HepG2 (cell line): ENCODE measurements around the gene GALNT1. TPM values are rescaled to one million over a fixed set of nuclear protein-coding genes. Genes with fewer than 3 reads are reported as not detected.
A peak's percentile ranks its signal among the peaks of the same experiment; 100 is the strongest.

ENCODE experiments used
- CBX1 ChIP-seq: IDR thresholded peaks from one replicate; pipeline ENCODE4 v1.6.1; 2016; ENCODE audit warnings: antibody characterized with exemption, low read depth
- CREM ChIP-seq, 2 experiments: sonication (generic) in 1 of 2; formaldehyde crosslinking in 1 of 2; IDR thresholded peaks; 2 replicates each; pipeline versions ENCODE4 v1.4.0 to v1.6.1; 2016 to 2020; ENCODE audit warnings: antibody characterized with exemption in 1 of 2, mild to moderate bottlenecking in 1 of 2, missing genetic modification reagents in 1 of 2
- DNMT3B ChIP-seq: conservative IDR thresholded peaks from 2 replicates; pipeline ENCODE4 v1.6.1; 2016; ENCODE audit warnings: missing biosample characterization, control low read depth
- EP300 ChIP-seq, 3 experiments: sonication (generic) in 1 of 3; formaldehyde crosslinking in 1 of 3; IDR thresholded peaks; 2 replicates each; pipeline versions ENCODE4 v1.5.1 to v1.6.1; 2011 to 2020; ENCODE audit warnings: low read depth in 2 of 3, low read length in 2 of 3, borderline replicate concordance in 1 of 3, improper control_type of control experiment in 1 of 3, mild to moderate bottlenecking in 1 of 3, missing genetic modification reagents in 1 of 3, moderate library complexity in 1 of 3
- FOXK1 ChIP-seq: sonication (generic); formaldehyde crosslinking; IDR thresholded peaks from 2 replicates; pipeline ENCODE4 v1.4.0; 2020; ENCODE audit warnings: low read depth, missing genetic modification reagents, borderline replicate concordance
- FOXO1 ChIP-seq: sonication (generic); formaldehyde crosslinking; IDR thresholded peaks from 2 replicates; pipeline ENCODE4 v1.4.0; 2020; ENCODE audit warnings: missing genetic modification reagents
- HOMEZ ChIP-seq: IDR thresholded peaks from 2 replicates; pipeline ENCODE4 v1.6.1; 2016; ENCODE audit warnings: low read depth
- HOXD1 ChIP-seq: sonication (generic); formaldehyde crosslinking; IDR thresholded peaks from 2 replicates; pipeline ENCODE4 v1.5.0; 2020; ENCODE audit warnings: missing genetic modification reagents
- JUND ChIP-seq: sonication (generic); formaldehyde crosslinking; IDR thresholded peaks from 2 replicates; pipeline ENCODE4 v1.8.0; 2022; ENCODE audit warnings: mild to moderate bottlenecking, missing genetic modification reagents
- KDM5B ChIP-seq: sonication (generic); formaldehyde crosslinking; IDR thresholded peaks from 2 replicates; pipeline ENCODE4 v1.4.0; 2020; ENCODE audit warnings: missing genetic modification reagents, mild to moderate bottlenecking, borderline replicate concordance
- NR2C2 ChIP-seq: sonication (generic); formaldehyde crosslinking; IDR thresholded peaks from 2 replicates; pipeline ENCODE4 v1.4.0; 2020; ENCODE audit warnings: missing genetic modification reagents, mild to moderate bottlenecking, moderate library complexity, borderline replicate concordance
- PATZ1 ChIP-seq: sonication (generic); formaldehyde crosslinking; IDR thresholded peaks from 2 replicates; pipeline ENCODE4 v1.4.0; 2020; ENCODE audit warnings: missing genetic modification reagents
- PCBP1 ChIP-seq: fragments of 200-400 bp; formaldehyde crosslinking; IDR thresholded peaks from 2 replicates; pipeline ENCODE4 v1.6.1; 2017; ENCODE audit warnings: mild to moderate bottlenecking, low read depth, low read length, borderline replicate concordance
- PHF21A ChIP-seq: sonication (generic); formaldehyde crosslinking; IDR thresholded peaks from 2 replicates; pipeline ENCODE4 v1.5.0; 2020; ENCODE audit warnings: mild to moderate bottlenecking, missing genetic modification reagents
- RCOR2 ChIP-seq: IDR thresholded peaks from 2 replicates; pipeline ENCODE4 v1.6.1; 2016; ENCODE audit warnings: missing biosample characterization, missing genetic modification reagents
- SOX13 ChIP-seq, 3 experiments: fragments of 450-650 bp in 1 of 3; sonication (generic) in 1 of 3; formaldehyde crosslinking in 1 of 3; IDR thresholded peaks in 2 of 3; conservative IDR thresholded peaks in 1 of 3; 2 replicates each; pipeline versions ENCODE4 v1.5.0 to v1.6.1; 2016 to 2020; ENCODE audit warnings: antibody characterized with exemption in 1 of 3, mild to moderate bottlenecking in 1 of 3, missing compliant biosample characterization in 1 of 3, missing genetic modification reagents in 1 of 3, moderate library complexity in 1 of 3
- ZFP36L1 ChIP-seq: sonication (generic); formaldehyde crosslinking; IDR thresholded peaks from 2 replicates; pipeline ENCODE4 v1.8.0; 2022; ENCODE audit warnings: mild to moderate bottlenecking, missing genetic modification reagents, moderate library complexity
- ZNF20 ChIP-seq: sonication (generic); formaldehyde crosslinking; IDR thresholded peaks from 2 replicates; pipeline ENCODE4 v1.4.0; 2020; ENCODE audit warnings: mild to moderate bottlenecking, moderate library complexity, missing genetic modification reagents
- ZNF253 ChIP-seq: sonication (generic); formaldehyde crosslinking; IDR thresholded peaks from 2 replicates; pipeline ENCODE4 v1.8.0; 2022; ENCODE audit warnings: mild to moderate bottlenecking, missing genetic modification reagents, borderline replicate concordance
- ZNF264 ChIP-seq: sonication (generic); formaldehyde crosslinking; IDR thresholded peaks from 2 replicates; pipeline ENCODE4 v1.4.0; 2020; ENCODE audit warnings: missing genetic modification reagents
- ZNF589 ChIP-seq: sonication (generic); formaldehyde crosslinking; conservative IDR thresholded peaks from 2 replicates; pipeline ENCODE4 v1.8.0; 2022; ENCODE audit warnings: mild to moderate bottlenecking, moderate library complexity, missing genetic modification reagents
- ZNF619 ChIP-seq: sonication (generic); formaldehyde crosslinking; IDR thresholded peaks from 2 replicates; pipeline ENCODE4 v1.4.0; 2020; ENCODE audit warnings: mild to moderate bottlenecking, missing genetic modification reagents
- polyA plus RNA-seq, 8 experiments: library from polyadenylated mRNA; depleted of rRNA in 3 of 8; stranded (reverse) in 7 of 8; unstranded in 1 of 8; fragments of >200 nt; fragmentation: Illumina TruSeq in 4 of 8; extraction: Trizol in 4 of 8; gene quantifications; 2 replicates each; pipeline versions ENCODE4 v1.2.1 to v1.2.3, GENCODE V29; 2011 to 2016; ENCODE audit warnings: low read depth in 4 of 8, missing spikeins in 1 of 8, mixed read lengths in 1 of 8; ENCODE audit not compliant: insufficient read depth in 1 of 8
- total RNA-seq, 5 experiments: library from RNA; depleted of rRNA; stranded (reverse); fragments of >200 nt; fragmentation: Illumina TruSeq; extraction: Trizol; gene quantifications; 2 replicates each; pipeline ENCODE4 v1.2.3, GENCODE V29; 2016; ENCODE audit warnings: low read depth in 1 of 5

GALNT1 gene
- total and polyA plus RNA-seq, 2 of the 13 experiments (the other 11 are each of a cell fraction or from before 2014, with no cell fraction given) = 41.1 to 100 TPM

- TF ChIP-seq FOXO1 (CRISPR knock-in tag) (peak; percentile 96), PATZ1 (CRISPR knock-in tag) (peak; percentile 54; the same call in 1 of the 2 replicates), NR2C2 (CRISPR knock-in tag) (peak; percentile 84; the same call in 1 of the 2 replicates), PHF21A (CRISPR knock-in tag) (peak; percentile 44; the same call in 1 of the 2 replicates), CREM (IDR thresholded peaks at IDR 0.05) (peak; percentile 78), CREM (CRISPR knock-in tag; IDR thresholded peaks at IDR 0.05) (no peak), FOXK1 (peak; percentile 60; the same call in 1 of the 2 replicates), KDM5B (CRISPR knock-in tag) (no peak), ZNF264 (CRISPR knock-in tag) (peak; percentile 58; the same call in 1 of the 2 replicates), JUND (CRISPR knock-in tag) (no peak), ZNF253 (CRISPR knock-in tag) (no peak), PCBP1 (no peak), ZFP36L1 (CRISPR knock-in tag) (no peak), HOMEZ (CRISPR knock-in tag) (peak; percentile 96), RCOR2 (CRISPR knock-in tag) (0 out of 2 replicates have a peak, but pooled peaks have one; percentile 36), ZNF619 (CRISPR knock-in tag) (no peak), SOX13 (IDR thresholded peaks at IDR 0.05) (no peak; the same call in 1 of the 2 replicates), SOX13 (CRISPR knock-in tag; conservative IDR thresholded peaks at IDR 0.05 in 1 of 2, IDR thresholded peaks at IDR 0.05 in 1 of 2) (peak in 1 of 2 experiments; percentile 84; a peak in 2 of 4 replicates), DNMT3B (no peak), EP300 (IDR thresholded peaks at IDR 0.05; ENCODE audit: low read depth in 2 of 2, low read length in 2 of 2) (peak in 1 of 2 experiments; percentile 92; a peak in 2 of 4 replicates), EP300 (CRISPR knock-in tag; IDR thresholded peaks at IDR 0.05; ENCODE audit: borderline replicate concordance) (peak; percentile 86; the same call in 1 of the 2 replicates), ZNF20 (CRISPR knock-in tag) (no peak), CBX1 (no peak), HOXD1 (CRISPR knock-in tag) (no peak), ZNF589 (CRISPR knock-in tag) (no peak)
These were observed 134.8 kb downstream of the GALNT1 start (continued) for GRCh38 chr18:35716169-35716831.
